BLaER1 treated with 17β-estradiol and CSF1 and Interleukin-3, amounts not matched to agents 10 nM and 100 nM (cell line): ENCODE results near the gene KCTD1.

ENCODE experiments used
- H3K27ac ChIP-seq, 11 experiments: shearing (Covaris generic); formaldehyde crosslinking; 2 replicates each; pipeline ENCODE4 v1.8.1; 2022
- H3K27me3 ChIP-seq, 11 experiments: shearing (Covaris generic); formaldehyde crosslinking; 2 replicates each; pipeline ENCODE4 v1.8.1; 2022
- H3K36me3 ChIP-seq, 11 experiments: shearing (Covaris generic); formaldehyde crosslinking; 2 replicates each; pipeline ENCODE4 v1.8.1; 2022
- H3K4me1 ChIP-seq, 10 experiments: shearing (Covaris generic); formaldehyde crosslinking; 2 replicates each; pipeline ENCODE4 v1.8.1; 2022
- H3K4me2 ChIP-seq, 11 experiments: shearing (Covaris generic); formaldehyde crosslinking; 2 replicates each; pipeline ENCODE4 v1.8.1; 2022
- H3K4me3 ChIP-seq, 10 experiments: shearing (Covaris generic); formaldehyde crosslinking; 2 replicates each; pipeline ENCODE4 v1.8.1; 2022
- H3K9ac ChIP-seq, 11 experiments: shearing (Covaris generic); formaldehyde crosslinking; 2 replicates each; pipeline ENCODE4 v1.8.1; 2022
- H3K9me3 ChIP-seq, 11 experiments: shearing (Covaris generic); formaldehyde crosslinking; replicated peaks in 1 of 11; 2 replicates each; pipeline ENCODE4 v1.8.1; 2022
- H4K20me1 ChIP-seq, 11 experiments: shearing (Covaris generic); formaldehyde crosslinking; 2 replicates each; pipeline ENCODE4 v1.8.1; 2022
- Cebpa-rat ChIP-seq, 11 experiments: shearing (Covaris generic); IDR thresholded peaks; 2 replicates each; pipeline ENCODE4 v1.8.1; 2022

KCTD1 gene

GRCh38 chr18:26551695-26552081, 3.3 kb upstream of the KCTD1 start:
- no peak for TF ChIP-seq Cebpa-rat (IDR thresholded peaks at IDR 0.05)

GRCh38 chr18:26550998-26551694, 2.8 kb upstream of the KCTD1 start:
- H3K36me3 ChIP-seq: peaks cover 0 to 6% (median 0%) of the 10 kb centered on the region in 11 experiments; a peak in 1 of 22 replicates
- H4K20me1 ChIP-seq: peaks cover 0 to 40% (median 26%) of the 10 kb centered on the region in 11 experiments; a peak in 18 of 22 replicates
- H3K4me3 ChIP-seq: peak overlapping the region; percentile 72 to 93 (median 90); a peak in 15 of 20 replicates
- TF ChIP-seq Cebpa-rat (IDR thresholded peaks at IDR 0.05): no peak
- H3K27me3 ChIP-seq: peaks cover 56 to 61% (median 58%) of the 10 kb centered on the region in 11 experiments
- H3K9me3 ChIP-seq: no peaks in the 10 kb centered on the region; a peak in 1 of 22 replicates
- H3K4me1 ChIP-seq: peaks cover 31 to 37% (median 33%) of the 10 kb centered on the region in 10 experiments
- no peak overlapping the region for H3K27ac ChIP-seq
- no peak overlapping the region for H3K9ac ChIP-seq
- peak overlapping the region; percentile 96 to 100 (median 100) for H3K4me2 ChIP-seq

More at GRCh38 chr18:26551695-26552081, 3.3 kb upstream of the KCTD1 start:
- H3K9ac ChIP-seq: no peak overlapping the region
- peaks cover 25 to 31% (median 28%) of the 10 kb centered on the region in 10 experiments; a peak in 19 of 20 replicates for H3K4me1 ChIP-seq
- no peak overlapping the region for H3K4me3 ChIP-seq
- H3K27ac ChIP-seq: no peak overlapping the region
- peaks cover 0 to 36% (median 25%) of the 10 kb centered on the region in 11 experiments; a peak in 18 of 22 replicates for H4K20me1 ChIP-seq
- H3K4me2 ChIP-seq: no peak overlapping the region
- H3K9me3 ChIP-seq: no peaks in the 10 kb centered on the region; a peak in 1 of 22 replicates
- peaks cover 0 to 6% (median 0%) of the 10 kb centered on the region in 11 experiments; a peak in 1 of 22 replicates for H3K36me3 ChIP-seq
- H3K27me3 ChIP-seq: peaks cover 56 to 61% (median 58%) of the 10 kb centered on the region in 11 experiments

- Histone ChIP-seq H4K20me1 (peaks cover 0 to 56% (median 37%) of the 10 kb centered on the region in 11 experiments; a peak in 18 of 22 replicates), H3K27ac (peak overlapping the region in 8 of 11 experiments; percentile 32 to 61 (median 44); a peak in 12 of 22 replicates), H3K4me1 (peaks cover 45 to 51% (median 48%) of the 10 kb centered on the region in 10 experiments), H3K27me3 (peaks cover 55 to 58% (median 57%) of the 10 kb centered on the region in 11 experiments), H3K9me3 (no peaks in the 10 kb centered on the region; a peak in 1 of 22 replicates), H3K4me2 (peak overlapping the region; percentile 96 to 100 (median 100)), H3K36me3 (peaks cover 0 to 6% (median 0%) of the 10 kb centered on the region in 11 experiments; a peak in 1 of 22 replicates), H3K9ac (peak overlapping the region; percentile 72 to 88 (median 85)), H3K4me3 (peak overlapping the region; percentile 72 to 93 (median 90))
- TF ChIP-seq Cebpa-rat (IDR thresholded peaks at IDR 0.05): no peak
Measured at GRCh38 chr18:26549263-26550094, 1.1 kb upstream of the KCTD1 start.

GRCh38 chr18:26547646-26548414, 523 bp downstream of the KCTD1 start:
- H3K9me3 ChIP-seq: no peaks in the 10 kb centered on the region; a peak in 1 of 22 replicates
- peaks cover 40 to 42% (median 41%) of the 10 kb centered on the region in 11 experiments for H3K27me3 ChIP-seq
- TF ChIP-seq Cebpa-rat (IDR thresholded peaks at IDR 0.05): no peak
- H3K36me3 ChIP-seq: peaks cover 0 to 6% (median 0%) of the 10 kb centered on the region in 11 experiments; a peak in 1 of 22 replicates
- H3K4me1 ChIP-seq: peaks cover 45 to 57% (median 49%) of the 10 kb centered on the region in 10 experiments
- peak overlapping the region in 10 of 11 experiments; percentile 47 to 85 (median 78); a peak in 19 of 22 replicates for H3K27ac ChIP-seq
- H3K4me2 ChIP-seq: peak overlapping the region; percentile 81 to 100 (median 100)
- H3K9ac ChIP-seq: peak overlapping the region; percentile 78 to 88 (median 85)
- peaks cover 0 to 72% (median 45%) of the 10 kb centered on the region in 11 experiments; a peak in 18 of 22 replicates for H4K20me1 ChIP-seq
- H3K4me3 ChIP-seq: peak overlapping the region; percentile 72 to 93 (median 90)

- H3K9me3 ChIP-seq: no peaks in the 10 kb centered on the region; a peak in 1 of 22 replicates
- peak overlapping the region; percentile 72 to 93 (median 90); a peak in 15 of 20 replicates for H3K4me3 ChIP-seq
- H3K27me3 ChIP-seq: peaks cover 33 to 34% (median 33%) of the 10 kb centered on the region in 11 experiments
- no peak overlapping the region; a peak in 1 of 22 replicates for H3K9ac ChIP-seq
- TF ChIP-seq Cebpa-rat (IDR thresholded peaks at IDR 0.05): no peak
- peak overlapping the region; percentile 81 to 100 (median 100) for H3K4me2 ChIP-seq
- H4K20me1 ChIP-seq: peaks cover 0 to 72% (median 49%) of the 10 kb centered on the region in 11 experiments; a peak in 18 of 22 replicates
- no peak overlapping the region for H3K27ac ChIP-seq
- peaks cover 0 to 6% (median 0%) of the 10 kb centered on the region in 11 experiments; a peak in 1 of 22 replicates for H3K36me3 ChIP-seq
- H3K4me1 ChIP-seq: peaks cover 45 to 57% (median 49%) of the 10 kb centered on the region in 10 experiments
Measured at GRCh38 chr18:26546875-26547645, 1.3 kb downstream of the KCTD1 start.

- peaks cover 0 to 70% (median 49%) of the 10 kb centered on the region in 11 experiments; a peak in 18 of 22 replicates for H4K20me1 ChIP-seq
- H3K27me3 ChIP-seq: peaks cover 25 to 27% (median 26%) of the 10 kb centered on the region in 11 experiments
- H3K27ac ChIP-seq: no peak overlapping the region
- peak overlapping the region; percentile 33 to 73 (median 50) for H3K4me2 ChIP-seq
- no peak overlapping the region for H3K4me3 ChIP-seq
- peaks cover 43 to 57% (median 48%) of the 10 kb centered on the region in 10 experiments for H3K4me1 ChIP-seq
- no peaks in the 10 kb centered on the region; a peak in 1 of 22 replicates for H3K9me3 ChIP-seq
- peaks cover 0 to 6% (median 0%) of the 10 kb centered on the region in 11 experiments; a peak in 1 of 22 replicates for H3K36me3 ChIP-seq
- TF ChIP-seq Cebpa-rat (IDR thresholded peaks at IDR 0.05): no peak
- H3K9ac ChIP-seq: no peak overlapping the region
Measured at GRCh38 chr18:26546170-26546874, 2.0 kb downstream of the KCTD1 start.
